Stomach (tissue), 9 donors: ENCODE results near the gene NUDC. TPM values are rescaled to one million over a fixed set of nuclear protein-coding genes. Genes with fewer than 3 reads are reported as not detected.

Experiments
- DNase-seq, 2 donors: peaks; one replicate each; pipeline versions ENCODE4 v3.0.0 to v3.0.0-alpha.2; 2013 to 2019
- H3K27ac ChIP-seq, 5 donors: fragments of 200-600 bp in 4 of 5; sonication (generic) in 4 of 5; one replicate each; pipeline ENCODE4 v1.5.1; 2013 to 2019; ENCODE audit warnings: mild to moderate bottlenecking in 1 of 5, moderate library complexity in 1 of 5
- H3K27me3 ChIP-seq, 3 donors: fragments of 200-600 bp; sonication (generic); one replicate each; pipeline ENCODE4 v1.5.1; 2017 to 2019; ENCODE audit warnings: mixed run types in 1 of 3
- H3K36me3 ChIP-seq, 4 donors: fragments of 200-600 bp; sonication (generic); 1 replicate in 3 of 4; 2 replicates in 1 of 4; pipeline ENCODE4 v1.5.1; 2016 to 2019
- H3K4me1 ChIP-seq, 4 donors: fragments of 200-600 bp; sonication (generic); one replicate each; pipeline ENCODE4 v1.5.1; 2016 to 2019
- H3K4me3 ChIP-seq, 4 donors: fragments of 200-600 bp; sonication (generic) in 3 of 4; one replicate each; pipeline ENCODE4 v1.5.1; 2016 to 2019; ENCODE audit warnings: mild to moderate bottlenecking in 1 of 4
- H3K9me3 ChIP-seq, 4 donors: fragments of 200-600 bp; sonication (generic); one replicate each; pipeline ENCODE4 v1.5.1; 2016 to 2019
- EP300 ChIP-seq: sonication (generic); formaldehyde crosslinking; IDR thresholded peaks from one replicate; pipeline ENCODE4 v1.6.1; 2017; ENCODE audit warnings: antibody characterized with exemption
- POLR2A ChIP-seq, 4 donors: fragments of 450-650 bp; IDR thresholded peaks; one replicate each; pipeline ENCODE4 v1.6.1; 2016; ENCODE audit warnings: antibody characterized with exemption in 4 of 4, control low read depth in 2 of 4, mild to moderate bottlenecking in 1 of 4, moderate library complexity in 1 of 4
- POLR2AphosphoS5 ChIP-seq, 3 donors: sonication (generic); formaldehyde crosslinking; IDR thresholded peaks; one replicate each; pipeline ENCODE4 v1.6.1; 2016; ENCODE audit warnings: antibody characterized with exemption in 3 of 3
- WGBS, 5 donors: extraction: QIAGEN DNeasy Blood & Tissue Kit in 3 of 5; methylation state at CpG; one replicate each; pipeline versions ENCODE4 v1.1.5 to v1.1.7; 2013 to 2018; 5-methylcytosine and 5-hydroxymethylcytosine counted together
- intact Hi-C: fragments of 100-400 bp; cut with DNase I; formaldehyde crosslinking; loops from one replicate; pipeline ENCODE4 v1.15.1; 2023; ENCODE audit warnings: low total_unique reads
- polyA plus RNA-seq, 3 donors: library from polyadenylated mRNA; stranded (reverse); fragments of 200-250 nt; gene quantifications; one replicate each; pipeline ENCODE4 v1.2.3, GENCODE V29; 2013
- total RNA-seq, 5 donors: library from RNA; depleted of rRNA; stranded (reverse); fragments of >200 nt; gene quantifications; one replicate each; pipeline versions ENCODE4 v1.1.0 to v1.2.3, GENCODE V29; 2014 to 2016
- TF ChIP-seq, protein P1 (sequence below), 7 experiments: fragments of 450-650 bp in 4 of 7; fragments of 200-600 bp in 3 of 7; sonication (generic) in 3 of 7; IDR thresholded peaks; one replicate each; pipeline ENCODE4 v1.5.1; 2016 to 2019; ENCODE audit warnings: antibody characterized with exemption in 7 of 7, control low read depth in 2 of 7, mild to moderate bottlenecking in 1 of 7
- donor health status: healthy with polysubstance abuse.
- donor health status: Bipolar disorder and iron deficiency.
- donor health status: healthy.

NUDC gene
- total and polyA plus RNA-seq, 8 donors = 20.0 to 88.1 (median 47.1) TPM

DNA sequence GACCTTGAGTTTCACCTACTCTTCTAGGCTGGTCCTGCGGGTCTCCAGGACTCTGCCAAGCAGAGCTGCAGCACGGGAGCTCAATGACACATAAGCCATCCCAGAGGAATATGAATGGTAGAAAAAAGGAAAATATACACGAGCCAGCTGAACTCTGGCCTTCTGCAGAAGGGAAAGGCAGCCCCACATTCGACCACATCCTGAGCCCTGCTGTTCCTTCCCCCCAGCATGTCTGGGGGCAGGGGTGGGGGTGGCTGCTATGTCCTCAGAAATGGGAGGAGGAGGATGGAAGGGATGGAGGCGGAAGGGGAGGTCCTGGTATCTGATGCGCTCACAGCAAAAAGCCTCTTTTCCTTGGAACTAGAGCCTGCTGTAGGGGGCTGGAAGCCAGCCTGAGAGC is 50.8 kb downstream of the NUDC start:
- H3K4me3 ChIP-seq = no peak overlapping the region
- H3K36me3 ChIP-seq = no peaks in the 10 kb centered on the region
- peaks cover 0 to 16% (median 0%) of the 10 kb centered on the region in 3 donors for H3K27me3 ChIP-seq
- peaks cover 0 to 20% (median 6%) of the 10 kb centered on the region in 4 donors for H3K4me1 ChIP-seq
- H3K9me3 ChIP-seq = no peaks in the 10 kb centered on the region
- intact Hi-C loops = no loop called here
- TF ChIP-seq, protein P1, sequence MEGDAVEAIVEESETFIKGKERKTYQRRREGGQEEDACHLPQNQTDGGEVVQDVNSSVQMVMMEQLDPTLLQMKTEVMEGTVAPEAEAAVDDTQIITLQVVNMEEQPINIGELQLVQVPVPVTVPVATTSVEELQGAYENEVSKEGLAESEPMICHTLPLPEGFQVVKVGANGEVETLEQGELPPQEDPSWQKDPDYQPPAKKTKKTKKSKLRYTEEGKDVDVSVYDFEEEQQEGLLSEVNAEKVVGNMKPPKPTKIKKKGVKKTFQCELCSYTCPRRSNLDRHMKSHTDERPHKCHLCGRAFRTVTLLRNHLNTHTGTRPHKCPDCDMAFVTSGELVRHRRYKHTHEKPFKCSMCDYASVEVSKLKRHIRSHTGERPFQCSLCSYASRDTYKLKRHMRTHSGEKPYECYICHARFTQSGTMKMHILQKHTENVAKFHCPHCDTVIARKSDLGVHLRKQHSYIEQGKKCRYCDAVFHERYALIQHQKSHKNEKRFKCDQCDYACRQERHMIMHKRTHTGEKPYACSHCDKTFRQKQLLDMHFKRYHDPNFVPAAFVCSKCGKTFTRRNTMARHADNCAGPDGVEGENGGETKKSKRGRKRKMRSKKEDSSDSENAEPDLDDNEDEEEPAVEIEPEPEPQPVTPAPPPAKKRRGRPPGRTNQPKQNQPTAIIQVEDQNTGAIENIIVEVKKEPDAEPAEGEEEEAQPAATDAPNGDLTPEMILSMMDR (IDR thresholded peaks at IDR 0.05) = no peak
- TF ChIP-seq POLR2AphosphoS5 (IDR thresholded peaks at IDR 0.05) (no peak), POLR2A (IDR thresholded peaks at IDR 0.05) (no peak), EP300 (no peak)
- WGBS, 5 donors = 41 to 54% (median 44%) methylated on average over 6 of the region's 6 CpGs
- H3K27ac ChIP-seq = peak overlapping the region; percentile 15 to 81 (median 57)
- no peak for DNase-seq

DNA sequence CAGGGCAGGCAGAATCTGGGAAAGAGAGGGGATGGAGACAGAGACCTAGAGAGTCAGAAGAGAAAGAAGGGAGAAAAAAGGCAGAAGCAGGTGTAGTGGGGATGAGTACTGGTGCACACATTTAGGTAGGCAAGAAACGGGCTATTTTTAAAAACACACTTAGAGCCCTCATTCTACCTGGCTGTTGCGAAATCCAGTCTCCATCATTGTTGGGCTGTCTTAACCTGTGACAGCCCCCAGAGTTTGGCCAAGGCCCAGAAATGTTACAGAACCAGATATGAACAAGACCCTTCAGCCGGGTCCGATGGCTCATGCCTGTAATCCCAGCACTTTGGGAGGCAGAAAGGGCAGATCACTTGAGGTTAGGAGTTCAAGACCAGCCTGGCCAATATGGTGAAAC is 51.3 kb downstream of the NUDC start:
- Histone ChIP-seq H3K4me1 (peaks cover 0 to 20% (median 5%) of the 10 kb centered on the region in 4 donors), H3K9me3 (no peaks in the 10 kb centered on the region), H3K4me3 (no peak overlapping the region), H3K36me3 (no peaks in the 10 kb centered on the region), H3K27me3 (peaks cover 0 to 12% (median 0%) of the 10 kb centered on the region in 3 donors), H3K27ac (peak overlapping the region in 1 of 5 donors; percentile 15)
- 89 to 95% (median 92%) methylated on average over 4 of the region's 4 CpGs for WGBS, 5 donors
- no peak for TF ChIP-seq POLR2A (IDR thresholded peaks at IDR 0.05)
- TF ChIP-seq POLR2AphosphoS5 (IDR thresholded peaks at IDR 0.05) = no peak
- TF ChIP-seq, protein P1 (IDR thresholded peaks at IDR 0.05) = no peak
- no peak for DNase-seq
- intact Hi-C loops = no loop called here

DNA sequence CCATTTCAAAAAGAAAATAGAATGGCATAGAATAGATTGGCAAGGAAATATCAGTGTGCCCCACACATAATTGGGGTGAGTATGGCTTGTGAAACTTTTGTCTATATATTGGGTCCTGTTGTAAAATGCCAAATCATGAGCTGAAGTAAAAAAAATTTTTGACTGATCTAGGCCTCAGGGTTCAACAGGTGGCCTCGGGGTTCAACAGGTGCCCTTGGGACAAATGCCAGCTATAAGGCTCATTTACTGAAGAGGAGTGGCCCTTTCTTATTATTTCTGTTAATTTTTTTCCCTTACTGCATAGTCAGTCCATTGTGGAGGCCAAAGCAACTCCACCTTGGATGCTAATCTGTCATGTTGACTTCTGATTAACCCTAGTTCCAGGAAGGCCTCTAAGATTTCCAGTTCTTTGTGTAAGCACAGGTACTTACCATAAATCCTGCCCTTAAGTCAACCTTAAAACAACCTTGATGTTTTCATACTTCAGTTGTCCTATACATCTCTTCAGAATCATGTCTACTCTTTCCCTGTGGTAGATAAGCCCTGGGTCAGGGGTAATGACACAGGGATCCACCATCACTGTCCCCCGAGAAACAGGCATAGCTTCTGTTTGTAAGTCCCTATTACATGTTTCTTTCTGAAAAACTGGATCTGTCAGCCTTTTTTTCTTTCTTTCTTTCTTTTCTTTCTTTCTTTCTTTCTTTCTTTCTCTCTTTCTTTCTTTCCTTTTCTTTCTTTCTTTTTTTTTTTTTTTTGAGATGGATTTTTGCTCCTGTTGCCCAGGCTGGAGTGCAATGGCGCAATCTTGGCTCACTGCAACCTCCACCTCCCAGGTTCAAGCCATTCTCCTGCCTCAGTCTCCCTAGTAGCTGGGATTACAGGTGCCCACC is 55.3 kb downstream of the NUDC start:
- H3K27ac ChIP-seq = peak overlapping the region; percentile 22 to 73 (median 53)
- peak in 1 of 2 donors; percentile 79 for DNase-seq

DNA sequence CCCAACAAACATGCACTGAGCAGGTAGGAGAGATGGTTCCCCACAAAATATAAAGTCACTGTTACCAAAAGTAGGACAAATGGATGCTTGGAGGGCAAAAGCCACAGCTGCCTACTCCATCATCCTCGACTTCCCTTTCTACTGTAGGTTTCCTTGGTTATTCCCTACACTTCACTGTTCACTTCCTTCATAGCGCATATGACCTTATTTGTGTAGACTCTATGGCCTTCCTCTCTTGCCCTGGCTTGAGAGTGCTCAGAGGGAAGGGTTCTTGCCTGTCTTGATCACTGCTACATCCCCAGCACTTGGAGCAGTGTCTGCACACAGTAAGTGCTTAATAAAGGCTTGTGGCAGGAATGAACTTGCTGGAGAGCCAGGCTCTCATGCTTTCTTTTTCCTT is 57.4 kb downstream of the NUDC start:
- Histone ChIP-seq H3K27me3 (peaks cover 0 to 16% (median 0%) of the 10 kb centered on the region in 3 donors), H3K9me3 (no peaks in the 10 kb centered on the region), H3K27ac (no peak overlapping the region), H3K4me1 (peaks cover 0 to 5% (median 0%) of the 10 kb centered on the region in 4 donors), H3K4me3 (no peak overlapping the region), H3K36me3 (no peaks in the 10 kb centered on the region)
- 58 to 87% (median 71%) methylated on average over 2 of the region's 2 CpGs for WGBS, 5 donors
- no peak for TF ChIP-seq EP300
- TF ChIP-seq, protein P1 (IDR thresholded peaks at IDR 0.05) = no peak
- TF ChIP-seq POLR2AphosphoS5 (IDR thresholded peaks at IDR 0.05) = no peak
- no peak for TF ChIP-seq POLR2A (IDR thresholded peaks at IDR 0.05)
- intact Hi-C loops = no loop called here
- no peak for DNase-seq

More for the DNA sequence above, 55.3 kb downstream of the NUDC start:
- peak in 1 of 3 donors; percentile 82 for TF ChIP-seq POLR2AphosphoS5 (IDR thresholded peaks at IDR 0.05)
- TF ChIP-seq, protein P1 (IDR thresholded peaks at IDR 0.05) = no peak
- H3K27me3 ChIP-seq = no peaks in the 10 kb centered on the region
- no peaks in the 10 kb centered on the region for H3K9me3 ChIP-seq
- peaks cover 0 to 12% (median 0%) of the 10 kb centered on the region in 4 donors for H3K4me1 ChIP-seq
- 64 to 82% (median 75%) methylated on average over 3 of the region's 3 CpGs for WGBS, 5 donors
- intact Hi-C loops = no loop called here
- no peaks in the 10 kb centered on the region for H3K36me3 ChIP-seq
- no peak overlapping the region for H3K4me3 ChIP-seq
